Activated naive CD8-positive, alpha-beta T cell (primary cell): ENCODE results near the gene MZF1.
A peak's percentile ranks its signal among the peaks of the same experiment; 100 is the strongest.

Experiments used
- H3K27ac Mint-ChIP-seq: one replicate; pipeline ENCODE4 v1.8.0; 2021; ENCODE audit warnings: mixed read lengths
- H3K27me3 Mint-ChIP-seq: one replicate; pipeline ENCODE4 v1.8.0; 2021; ENCODE audit warnings: mixed read lengths
- H3K36me3 Mint-ChIP-seq: one replicate; pipeline ENCODE4 v1.8.0; 2021; ENCODE audit warnings: mixed read lengths
- H3K4me1 Mint-ChIP-seq: one replicate; pipeline ENCODE4 v1.8.0; 2021; ENCODE audit warnings: low read depth, mixed read lengths
- H3K4me3 Mint-ChIP-seq: one replicate; pipeline ENCODE4 v1.8.0; 2021; ENCODE audit warnings: mild to moderate bottlenecking, mixed read lengths
- H3K9me3 Mint-ChIP-seq: one replicate; pipeline ENCODE4 v1.8.0; 2021; ENCODE audit warnings: low read depth, mixed read lengths

MZF1 gene

GRCh38 chr19:58575183-58576041, 2.3 kb upstream of the MZF1 start:
- H3K36me3 Mint-ChIP-seq, result peaks cover 3% of the 10 kb centered on the region
- H3K4me1 Mint-ChIP-seq, result peaks cover 40% of the 10 kb centered on the region
- H3K9me3 Mint-ChIP-seq, result no peaks in the 10 kb centered on the region
- peak overlapping the region; percentile 100 for H3K4me3 Mint-ChIP-seq
- peak overlapping the region; percentile 80 for H3K27ac Mint-ChIP-seq
- H3K27me3 Mint-ChIP-seq, result no peaks in the 10 kb centered on the region

GRCh38 chr19:58573658-58574164, 576 bp upstream of the MZF1 start:
- H3K27ac Mint-ChIP-seq, result peak overlapping the region; percentile 100
- no peaks in the 10 kb centered on the region for H3K27me3 Mint-ChIP-seq
- peaks cover 3% of the 10 kb centered on the region for H3K36me3 Mint-ChIP-seq
- H3K4me3 Mint-ChIP-seq, result peak overlapping the region; percentile 100
- H3K4me1 Mint-ChIP-seq, result peaks cover 37% of the 10 kb centered on the region
- H3K9me3 Mint-ChIP-seq, result no peaks in the 10 kb centered on the region

GRCh38 chr19:58572026-58572817, 913 bp downstream of the MZF1 start:
- Mint-ChIP-seq H3K4me3 (peak overlapping the region; percentile 100), H3K27me3 (no peaks in the 10 kb centered on the region), H3K9me3 (no peaks in the 10 kb centered on the region), H3K36me3 (peaks cover 8% of the 10 kb centered on the region), H3K27ac (peak overlapping the region; percentile 100), H3K4me1 (peaks cover 28% of the 10 kb centered on the region)

GRCh38 chr19:58571575-58571947, 1.6 kb downstream of the MZF1 start:
- Mint-ChIP-seq H3K36me3 (peaks cover 8% of the 10 kb centered on the region), H3K27me3 (no peaks in the 10 kb centered on the region), H3K27ac (peak overlapping the region; percentile 28), H3K9me3 (no peaks in the 10 kb centered on the region), H3K4me3 (peak overlapping the region; percentile 100), H3K4me1 (peaks cover 28% of the 10 kb centered on the region)

- H3K4me3 Mint-ChIP-seq, result no peak overlapping the region
- peaks cover 28% of the 10 kb centered on the region for H3K4me1 Mint-ChIP-seq
- no peaks in the 10 kb centered on the region for H3K9me3 Mint-ChIP-seq
- no peaks in the 10 kb centered on the region for H3K27me3 Mint-ChIP-seq
- H3K36me3 Mint-ChIP-seq, result peaks cover 8% of the 10 kb centered on the region
- H3K27ac Mint-ChIP-seq, result no peak overlapping the region
Observed at GRCh38 chr19:58570770-58571574, 2.2 kb downstream of the MZF1 start.

- H3K27ac Mint-ChIP-seq, result no peak overlapping the region
- peaks cover 24% of the 10 kb centered on the region for H3K4me1 Mint-ChIP-seq
- H3K9me3 Mint-ChIP-seq, result no peaks in the 10 kb centered on the region
- peaks cover 8% of the 10 kb centered on the region for H3K36me3 Mint-ChIP-seq
- no peaks in the 10 kb centered on the region for H3K27me3 Mint-ChIP-seq
- no peak overlapping the region for H3K4me3 Mint-ChIP-seq
Observed at GRCh38 chr19:58569943-58570670, 3.0 kb downstream of the MZF1 start.

- Mint-ChIP-seq H3K36me3 (peaks cover 8% of the 10 kb centered on the region), H3K27ac (no peak overlapping the region), H3K4me3 (no peak overlapping the region), H3K4me1 (peaks cover 23% of the 10 kb centered on the region), H3K27me3 (no peaks in the 10 kb centered on the region), H3K9me3 (no peaks in the 10 kb centered on the region)
Observed at GRCh38 chr19:58569191-58569942, 3.8 kb downstream of the MZF1 start.

- H3K4me3 Mint-ChIP-seq, result no peak overlapping the region
- peaks cover 24% of the 10 kb centered on the region for H3K4me1 Mint-ChIP-seq
- no peak overlapping the region for H3K27ac Mint-ChIP-seq
- H3K9me3 Mint-ChIP-seq, result no peaks in the 10 kb centered on the region
- H3K36me3 Mint-ChIP-seq, result peaks cover 8% of the 10 kb centered on the region
- H3K27me3 Mint-ChIP-seq, result no peaks in the 10 kb centered on the region
Observed at GRCh38 chr19:58568453-58569130, 4.5 kb downstream of the MZF1 start.

- Mint-ChIP-seq H3K27me3 (no peaks in the 10 kb centered on the region), H3K4me1 (peaks cover 20% of the 10 kb centered on the region), H3K27ac (no peak overlapping the region), H3K36me3 (peaks cover 6% of the 10 kb centered on the region), H3K4me3 (no peak overlapping the region), H3K9me3 (no peaks in the 10 kb centered on the region)
Observed at GRCh38 chr19:58566989-58567388, 6.1 kb downstream of the MZF1 start.

- H3K4me1 Mint-ChIP-seq, result peaks cover 39% of the 10 kb centered on the region
- no peaks in the 10 kb centered on the region for H3K27me3 Mint-ChIP-seq
- H3K36me3 Mint-ChIP-seq, result peaks cover 4% of the 10 kb centered on the region
- no peak overlapping the region for H3K27ac Mint-ChIP-seq
- no peaks in the 10 kb centered on the region for H3K9me3 Mint-ChIP-seq
- peak overlapping the region; percentile 98 for H3K4me3 Mint-ChIP-seq
Observed at GRCh38 chr19:58563823-58564222, 9.3 kb downstream of the MZF1 start.

GRCh38 chr19:58563034-58563573, 10.0 kb downstream of the MZF1 start:
- no peaks in the 10 kb centered on the region for H3K9me3 Mint-ChIP-seq
- no peaks in the 10 kb centered on the region for H3K27me3 Mint-ChIP-seq
- peaks cover 1% of the 10 kb centered on the region for H3K36me3 Mint-ChIP-seq
- H3K4me3 Mint-ChIP-seq, result peak overlapping the region; percentile 98
- H3K27ac Mint-ChIP-seq, result peak overlapping the region; percentile 66
- H3K4me1 Mint-ChIP-seq, result peaks cover 39% of the 10 kb centered on the region

- H3K9me3 Mint-ChIP-seq, result no peaks in the 10 kb centered on the region
- peak overlapping the region; percentile 98 for H3K4me3 Mint-ChIP-seq
- H3K4me1 Mint-ChIP-seq, result peaks cover 41% of the 10 kb centered on the region
- H3K36me3 Mint-ChIP-seq, result no peaks in the 10 kb centered on the region
- no peaks in the 10 kb centered on the region for H3K27me3 Mint-ChIP-seq
- peak overlapping the region; percentile 69 for H3K27ac Mint-ChIP-seq
Observed at GRCh38 chr19:58562122-58563033, 10.8 kb downstream of the MZF1 start.
